K562 (cell line): ENCODE measurements around the gene C1orf105. TPM values are rescaled to one million over a fixed set of nuclear protein-coding genes. Genes with fewer than 3 reads are reported as not detected.

Experiments
- ATAC-seq: fragments of 200-7000 bp; cut with Tn5 transposase; 3 replicates; pipeline ENCODE4 v1.9.1; 2020; ENCODE audit warnings: moderate library complexity
- BruUV-seq: library from RNA; stranded (reverse); fragments of 400-500 nt; replicated peaks from 2 replicates; lab custom pipeline; 2021; lab: Mats Ljungman, UMichigan
- CTCF ChIA-PET: fragments of 300-600 bp; formaldehyde crosslinking; extraction: SDS; loops from one replicate; lab custom pipeline; 2021; ENCODE audit warnings: low intra/inter-chr PET ratio; lab: Yijun Ruan, JAX
- POLR2A ChIA-PET: fragments of 300-600, 350-650 bp; sonication (Branson Sonifier 250); formaldehyde crosslinking; extraction: SDS; loops from one replicate; lab custom pipeline; 2021; ENCODE audit warnings: antibody characterized with exemption, inconsistent platforms; lab: Yijun Ruan, JAX
- DNase-seq, 4 experiments: peaks; one replicate each; pipeline versions ENCODE4 v3.0.0 to v3.0.0-alpha.2; 2011 to 2018; ENCODE audit warnings: low spot score in 3 of 4, mixed read lengths in 3 of 4; ENCODE audit errors: extremely low read depth in 1 of 4
- FAIRE-seq: peaks from 2 replicates; lab custom pipeline; 2011; peaks lifted over from hg19 to GRCh38; lab: Jason Lieb, UNC
- H2AFZ ChIP-seq: 2 replicates; pipeline ENCODE4 v1.6.0; 2011; ENCODE audit warnings: low read depth, low read length, control low read depth, inconsistent platforms
- H3K27ac ChIP-seq: fragments of 200-600 bp; 3 replicates; pipeline ENCODE4 v1.8.0; 2011; ENCODE audit warnings: low read depth, mild to moderate bottlenecking, control low read depth, inconsistent platforms, low read length, moderate library complexity, mixed read lengths; ENCODE audit errors: extremely low read depth
- H3K27me3 ChIP-seq, 2 experiments: fragments of 300-600 bp in 1 of 2; 2 replicates in 1 of 2; 3 replicates in 1 of 2; pipeline versions ENCODE4 v1.6.0 to v1.8.0; 2011; ENCODE audit warnings: inconsistent platforms in 2 of 2, low read length in 2 of 2, mild to moderate bottlenecking in 1 of 2, mixed read lengths in 1 of 2, moderate library complexity in 1 of 2; ENCODE audit not compliant: control insufficient read depth in 2 of 2, insufficient read depth in 2 of 2
- H3K36me3 ChIP-seq: fragments of 300-600 bp; 3 replicates; pipeline ENCODE4 v1.8.0; 2011; ENCODE audit warnings: mild to moderate bottlenecking, low read length, inconsistent platforms; ENCODE audit not compliant: control insufficient read depth, insufficient read depth
- H3K4me1 ChIP-seq, 2 experiments: fragments of 200-600 bp in 1 of 2; replicated peaks in 1 of 2; 2 replicates in 1 of 2; 3 replicates in 1 of 2; pipeline versions ENCODE4 v1.5.1 to v1.8.0; 2011; ENCODE audit warnings: inconsistent platforms in 2 of 2, low read length in 2 of 2, mild to moderate bottlenecking in 1 of 2, mixed read lengths in 1 of 2, moderate library complexity in 1 of 2; ENCODE audit not compliant: control insufficient read depth in 2 of 2, insufficient read depth in 2 of 2
- H3K4me2 ChIP-seq: 2 replicates; pipeline ENCODE4 v1.6.1; 2011; ENCODE audit warnings: low read length, control low read depth, inconsistent platforms, mixed read lengths; ENCODE audit not compliant: insufficient read depth
- H3K4me3 ChIP-seq: fragments of 200-600 bp; sonication (generic), shearing (Covaris generic); 2 replicates; pipeline ENCODE4 v1.5.1; 2016; ENCODE audit warnings: control low read depth, inconsistent platforms
- H3K79me2 ChIP-seq: fragments of 200-600 bp; 3 replicates; pipeline ENCODE4 v1.8.0; 2011; ENCODE audit warnings: low read length, inconsistent platforms; ENCODE audit not compliant: control insufficient read depth, insufficient read depth
- H3K9ac ChIP-seq, 2 experiments: 2 replicates each; pipeline versions ENCODE4 v1.6.0 to v1.6.1; 2011; ENCODE audit warnings: low read depth in 2 of 2, low read length in 2 of 2, control low read depth in 1 of 2, inconsistent platforms in 1 of 2, mild to moderate bottlenecking in 1 of 2, mixed read lengths in 1 of 2; ENCODE audit not compliant: insufficient read depth in 1 of 2
- H3K9me1 ChIP-seq: one replicate; pipeline ENCODE4 v1.6.0; 2011; ENCODE audit warnings: inconsistent platforms, mild to moderate bottlenecking, low read length, moderate library complexity; ENCODE audit not compliant: control insufficient read depth, insufficient read depth
- H3K9me3 ChIP-seq: replicated peaks from 2 replicates; pipeline ENCODE4 v1.5.1; 2011; ENCODE audit warnings: low read depth, low read length, inconsistent platforms; ENCODE audit not compliant: control insufficient read depth, insufficient read depth
- H4K20me1 ChIP-seq: replicated peaks from 2 replicates; pipeline ENCODE4 v1.6.1; 2011; ENCODE audit warnings: low read length, inconsistent platforms, mixed read lengths; ENCODE audit not compliant: control insufficient read depth, insufficient read depth
- ASH1L ChIP-seq: fragments of 450-650 bp; IDR thresholded peaks from 2 replicates; pipeline ENCODE4 v1.6.1; 2018; ENCODE audit warnings: borderline replicate concordance, mild to moderate bottlenecking, low read depth; ENCODE audit not compliant: partially characterized antibody
- BCL6 ChIP-seq: fragments of 250-450 bp; sonication (Bioruptor Pico); IDR thresholded peaks from 2 replicates; pipeline ENCODE4 v1.4.0; 2020
- E2F1 ChIP-seq: sonication (generic); formaldehyde crosslinking; IDR thresholded peaks from 2 replicates; pipeline ENCODE4 v1.8.1; 2023; ENCODE audit warnings: mild to moderate bottlenecking, missing genetic modification reagents, moderate library complexity
- MBD1 ChIP-seq: fragments of 250-450 bp; sonication (Bioruptor Pico); IDR thresholded peaks from 2 replicates; pipeline ENCODE4 v1.8.0; 2022; ENCODE audit warnings: inconsistent platforms
- PRDM10 ChIP-seq: fragments of 450-650 bp; IDR thresholded peaks from 2 replicates; pipeline ENCODE4 v1.6.1; 2018; ENCODE audit not compliant: partially characterized antibody
- SMC3 ChIP-seq: conservative IDR thresholded peaks from 2 replicates; pipeline ENCODE4 v1.6.1; 2011; ENCODE audit warnings: low read depth, low read length, improper control_type of control experiment; ENCODE audit not compliant: insufficient read depth
- XRCC3 ChIP-seq: fragments of 450-650 bp; IDR thresholded peaks from 2 replicates; pipeline ENCODE4 v1.6.1; 2017; ENCODE audit warnings: mild to moderate bottlenecking, moderate library complexity
- ZNF518B ChIP-seq: fragments of 250-450 bp; sonication (Bioruptor Pico); IDR thresholded peaks from 2 replicates; pipeline ENCODE4 v1.5.0; 2021; ENCODE audit warnings: mild to moderate bottlenecking, moderate library complexity
- ZNF551 ChIP-seq: fragments of 250-450 bp; sonication (Bioruptor Pico); IDR thresholded peaks from 2 replicates; pipeline ENCODE4 v1.5.0; 2021; ENCODE audit warnings: mild to moderate bottlenecking, moderate library complexity
- WGBS: fragments of 100-300 bp; shearing (Covaris generic); methylation state at CpG from one replicate; pipeline ENCODE4 v1.1.6; 2016; ENCODE audit warnings: low coverage, mixed read lengths; ENCODE audit not compliant: insufficient coverage; ENCODE audit errors: missing lambda C conversion rate; 5-methylcytosine and 5-hydroxymethylcytosine counted together
- in situ Hi-C: fragments of 300-500 bp; cut with MboI; formaldehyde crosslinking; loops from 4 replicates; pipeline ENCODE4 v1.15.0; 2018; ENCODE audit warnings: inconsistent platforms, mixed read lengths
- intact Hi-C: fragments of 100-400 bp; cut with micrococcal nuclease; formaldehyde crosslinking; loops from 2 replicates; pipeline ENCODE4 v1.14.2; 2022
- polyA plus RNA-seq, 8 experiments: library from polyadenylated mRNA; depleted of rRNA in 4 of 8; stranded (reverse) in 5 of 8; unstranded in 3 of 8; fragments of >200 nt; fragmentation: Nextera tagmentation in 2 of 8; fragmentation: Illumina TruSeq in 1 of 8; extraction: Ambion mirVana in 2 of 8; extraction: Trizol in 1 of 8; gene quantifications; 2 replicates each; pipeline versions ENCODE4 v1.2.1 to v1.2.3, GENCODE V29; 2011 to 2014; ENCODE audit warnings: inconsistent platforms in 1 of 8, missing spikeins in 1 of 8
- total RNA-seq, 7 experiments: library from RNA; depleted of rRNA in 6 of 7; stranded (reverse); fragments of >200 nt in 6 of 7; fragmentation: Illumina TruSeq in 2 of 7; extraction: Trizol in 2 of 7; gene quantifications; 2 replicates each; pipeline versions ENCODE4 v1.2.1 to v1.2.3, GENCODE V29; 2011 to 2021; ENCODE audit warnings: low replicate concordance in 1 of 7

C1orf105 gene
- total and polyA plus RNA-seq, 9 of the 15 experiments (the other 6 are each of a cell fraction or from before 2014, with no cell fraction given): 0.08 TPM; not detected in 8

- Histone ChIP-seq H2AFZ (no peak overlapping the region), H3K9ac (no peak overlapping the region), H3K9me3 (no peaks in the 10 kb centered on the region), H3K27ac (no peak overlapping the region), H3K9me1 (no peaks in the 10 kb centered on the region), H3K4me2 (no peak overlapping the region), H3K4me3 (no peak overlapping the region), H3K79me2 (no peaks in the 10 kb centered on the region), H4K20me1 (no peaks in the 10 kb centered on the region), H3K27me3 (no peaks in the 10 kb centered on the region), H3K4me1 (peaks cover 0 to 13% of the 10 kb centered on the region in 2 experiments; a peak in 3 of 5 replicates), H3K36me3 (no peaks in the 10 kb centered on the region)
- FAIRE-seq (no peak), DNase-seq (no peak), ATAC-seq (no peak)
- no TSS peak for BruUV-seq
- in situ Hi-C loops: no loop called here
- no peak for TF ChIP-seq ZNF551 (CRISPR knock-in tag)
- no peak for TF ChIP-seq SMC3
- TF ChIP-seq PRDM10: no peak
- TF ChIP-seq E2F1 (CRISPR knock-in tag): no peak
- TF ChIP-seq ASH1L: no peak
- TF ChIP-seq MBD1: no peak
- TF ChIP-seq ZNF518B (CRISPR knock-in tag): no peak
- TF ChIP-seq BCL6 (CRISPR knock-in tag): no peak
- no peak for TF ChIP-seq XRCC3
- WGBS: 13% methylated on average over 1 of the region's 1 CpG
- CTCF ChIA-PET: no interaction called here
- POLR2A ChIA-PET: interaction anchor here (1.0 to 1.5 kb wide), 5 partner anchors 10 to 43 kb away, joined by 3 to 6 read pairs (median 4); no protein-coding TSS in a partner anchor
- intact Hi-C loops: loop anchor here (5.0 kb wide), 1 partner anchor 44 kb away; no protein-coding TSS in a partner anchor
Measured at GRCh38 chr1:172496678-172497077, 76.2 kb downstream of the C1orf105 start.
